ENCODE data around the gene JADE2. TPM values are rescaled to one million over a fixed set of nuclear protein-coding genes. Genes with fewer than 3 reads are reported as not detected.

JADE2 gene
- total and polyA plus RNA-seq, 2 of the 8 experiments (the other 6 are each of a cell fraction or from before 2014, with no cell fraction given), result 19.2 to 55.8 TPM

- TF ChIP-seq CHD7 (IDR thresholded peaks at IDR 0.05; ENCODE audit: insufficient replicate concordance, low read length) (no peak), CREB1 (IDR thresholded peaks at IDR 0.05) (no peak), JUND (IDR thresholded peaks at IDR 0.05; ENCODE audit: low read length) (no peak), CEBPB (IDR thresholded peaks at IDR 0.05; ENCODE audit: low read depth, low read length) (no peak), NRF1 (IDR thresholded peaks at IDR 0.05; ENCODE audit: low read depth, low read length) (no peak), EZH2 (IDR thresholded peaks at IDR 0.05; ENCODE audit: low read depth, low read length, severe bottlenecking) (no peak), YY1 (IDR thresholded peaks at IDR 0.05; ENCODE audit: low read depth, low read length) (no peak), SP1 (IDR thresholded peaks at IDR 0.05; ENCODE audit: low read depth, low read length) (no peak), EP300 (IDR thresholded peaks at IDR 0.05; ENCODE audit: borderline replicate concordance in 1 of 2, low read depth in 2 of 2, low read length in 2 of 2) (no peak), SIN3A (conservative IDR thresholded peaks at IDR 0.05 in 1 of 2, IDR thresholded peaks at IDR 0.05 in 1 of 2; ENCODE audit: low read depth in 1 of 2, low read length in 2 of 2) (no peak), CBX8 (IDR thresholded peaks at IDR 0.05; ENCODE audit: borderline replicate concordance, low read depth, low read length) (no peak)
Measured at GRCh38 chr5:134566741-134567221, 41.3 kb downstream of the JADE2 start (continued).

Measured in H1 (cell line).